ENCODE results near the gene GTF2IRD1. TPM values are rescaled to one million over a fixed set of nuclear protein-coding genes. Genes with fewer than 3 reads are reported as not detected.

GTF2IRD1 gene
- total and polyA plus RNA-seq, 2 of the 4 experiments (the other 2 are of a cell fraction): 4.1 to 21.9 TPM

DNA sequence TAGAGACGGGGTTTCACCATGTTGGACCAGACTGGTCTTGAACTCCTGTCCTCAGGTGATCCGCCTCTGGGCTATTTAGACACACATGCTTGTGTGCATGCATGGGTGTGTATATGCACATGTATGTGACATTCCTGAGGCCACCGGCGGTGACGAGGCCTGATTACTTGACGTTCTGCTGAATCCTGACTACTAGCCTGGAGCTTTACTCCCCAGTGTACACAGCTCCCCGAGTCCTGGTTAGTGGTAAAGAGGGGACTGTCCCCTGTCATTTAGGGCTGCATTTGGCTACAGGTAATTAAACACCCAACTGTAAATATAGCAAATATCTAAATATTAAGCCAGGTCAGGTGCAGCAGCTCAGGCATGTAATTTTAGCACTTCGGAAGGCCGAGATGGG is 14.2 kb downstream of the GTF2IRD1 start:
- TF ChIP-seq POLR2A (IDR thresholded peaks at IDR 0.05; ENCODE audit: low read depth, low read length) (no peak), BHLHE40 (IDR thresholded peaks at IDR 0.05; ENCODE audit: low read depth, low read length) (no peak), RFX5 (IDR thresholded peaks at IDR 0.05; ENCODE audit: low read depth, low read length) (no peak), MAZ (IDR thresholded peaks at IDR 0.05; ENCODE audit: borderline replicate concordance, low read depth, low read length) (no peak), RAD21 (IDR thresholded peaks at IDR 0.05; ENCODE audit: low read length) (no peak), SMC3 (IDR thresholded peaks at IDR 0.05; ENCODE audit: low read depth, low read length) (no peak), MXI1 (IDR thresholded peaks at IDR 0.05; ENCODE audit: borderline replicate concordance, low read depth, low read length) (no peak), RCOR1 (IDR thresholded peaks at IDR 0.05; ENCODE audit: insufficient replicate concordance, low read length) (no peak)
- TF ChIP-seq, protein P1, sequence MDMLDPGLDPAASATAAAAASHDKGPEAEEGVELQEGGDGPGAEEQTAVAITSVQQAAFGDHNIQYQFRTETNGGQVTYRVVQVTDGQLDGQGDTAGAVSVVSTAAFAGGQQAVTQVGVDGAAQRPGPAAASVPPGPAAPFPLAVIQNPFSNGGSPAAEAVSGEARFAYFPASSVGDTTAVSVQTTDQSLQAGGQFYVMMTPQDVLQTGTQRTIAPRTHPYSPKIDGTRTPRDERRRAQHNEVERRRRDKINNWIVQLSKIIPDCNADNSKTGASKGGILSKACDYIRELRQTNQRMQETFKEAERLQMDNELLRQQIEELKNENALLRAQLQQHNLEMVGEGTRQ (IDR thresholded peaks at IDR 0.05; ENCODE audit: low read depth, low read length): no peak
- TF ChIP-seq, protein P2, sequence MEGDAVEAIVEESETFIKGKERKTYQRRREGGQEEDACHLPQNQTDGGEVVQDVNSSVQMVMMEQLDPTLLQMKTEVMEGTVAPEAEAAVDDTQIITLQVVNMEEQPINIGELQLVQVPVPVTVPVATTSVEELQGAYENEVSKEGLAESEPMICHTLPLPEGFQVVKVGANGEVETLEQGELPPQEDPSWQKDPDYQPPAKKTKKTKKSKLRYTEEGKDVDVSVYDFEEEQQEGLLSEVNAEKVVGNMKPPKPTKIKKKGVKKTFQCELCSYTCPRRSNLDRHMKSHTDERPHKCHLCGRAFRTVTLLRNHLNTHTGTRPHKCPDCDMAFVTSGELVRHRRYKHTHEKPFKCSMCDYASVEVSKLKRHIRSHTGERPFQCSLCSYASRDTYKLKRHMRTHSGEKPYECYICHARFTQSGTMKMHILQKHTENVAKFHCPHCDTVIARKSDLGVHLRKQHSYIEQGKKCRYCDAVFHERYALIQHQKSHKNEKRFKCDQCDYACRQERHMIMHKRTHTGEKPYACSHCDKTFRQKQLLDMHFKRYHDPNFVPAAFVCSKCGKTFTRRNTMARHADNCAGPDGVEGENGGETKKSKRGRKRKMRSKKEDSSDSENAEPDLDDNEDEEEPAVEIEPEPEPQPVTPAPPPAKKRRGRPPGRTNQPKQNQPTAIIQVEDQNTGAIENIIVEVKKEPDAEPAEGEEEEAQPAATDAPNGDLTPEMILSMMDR (conservative IDR thresholded peaks at IDR 0.05; ENCODE audit: low read depth, low read length): no peak
- TF ChIP-seq, protein P3, sequence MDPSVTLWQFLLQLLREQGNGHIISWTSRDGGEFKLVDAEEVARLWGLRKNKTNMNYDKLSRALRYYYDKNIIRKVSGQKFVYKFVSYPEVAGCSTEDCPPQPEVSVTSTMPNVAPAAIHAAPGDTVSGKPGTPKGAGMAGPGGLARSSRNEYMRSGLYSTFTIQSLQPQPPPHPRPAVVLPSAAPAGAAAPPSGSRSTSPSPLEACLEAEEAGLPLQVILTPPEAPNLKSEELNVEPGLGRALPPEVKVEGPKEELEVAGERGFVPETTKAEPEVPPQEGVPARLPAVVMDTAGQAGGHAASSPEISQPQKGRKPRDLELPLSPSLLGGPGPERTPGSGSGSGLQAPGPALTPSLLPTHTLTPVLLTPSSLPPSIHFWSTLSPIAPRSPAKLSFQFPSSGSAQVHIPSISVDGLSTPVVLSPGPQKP (IDR thresholded peaks at IDR 0.05; ENCODE audit: borderline replicate concordance, low read depth, low read length): no peak
- no peaks in the 10 kb centered on the region for H3K9me3 ChIP-seq (ENCODE audit: control insufficient read depth, insufficient read depth, low read length)
- H4K8ac ChIP-seq (ENCODE audit: low read depth in 2 of 2, low read length in 2 of 2): no peak overlapping the region
- H3K23ac ChIP-seq (ENCODE audit: low read depth, low read length): no peak overlapping the region
- H3K4me3 ChIP-seq (ENCODE audit: insufficient read depth, low read depth, low read length): no peak overlapping the region
- no TSS peak for BruUV-seq (replicated peaks)
- ChIA-PET POLR2A (ENCODE audit: unreplicated experiment) (no interaction called here), CTCF (interaction anchor here (0.5 kb wide), 1 partner anchor 98 kb away, joined by 3 read pairs; no protein-coding TSS in a partner anchor)
- H3K4me2 ChIP-seq (ENCODE audit: low read depth, low read length): no peak overlapping the region
- no peak overlapping the region for H2BK5ac ChIP-seq (ENCODE audit: low read depth, low read length, poor library complexity, severe bottlenecking)
- no peak overlapping the region for H3K4ac ChIP-seq (ENCODE audit: low read depth, low read length)
- ATAC-seq (ENCODE audit: low read depth) (no peak), DNase-seq (no peak)
- WGBS, 2 experiments (ENCODE audit: extremely low coverage in 2 of 2, insufficient read length in 1 of 2): 100% methylated on average over 1 of the region's 9 CpGs; no CpG with 5 or more reads in 1 of the 2 experiments
- H3K9ac ChIP-seq (ENCODE audit: low read depth, low read length): no peak overlapping the region
- H3K56ac ChIP-seq (ENCODE audit: extremely low read depth, insufficient read depth, low read length): no peak overlapping the region
- no peak overlapping the region for H2BK15ac ChIP-seq (ENCODE audit: low read depth, low read length)
- intact Hi-C loops (cut with micrococcal nuclease) (no loop called here), in situ Hi-C loops (cut with MboI; ENCODE audit: low sequenced_read_pairs) (no loop called here), dilution Hi-C loops (cut with HindIII; ENCODE audit: low sequenced_read_pairs, unreplicated experiment) (no loop called here)
- no peak overlapping the region for H3K27ac ChIP-seq (ENCODE audit: insufficient read depth, low read length)
- no peak overlapping the region for H3K18ac ChIP-seq (ENCODE audit: low read depth, low read length)
- no peak overlapping the region for H3K14ac ChIP-seq (replicated peaks; ENCODE audit: low read depth, low read length)
- H3K4me1 ChIP-seq (ENCODE audit: control insufficient read depth, insufficient read depth, low read length): no peaks in the 10 kb centered on the region
- H2AK9ac ChIP-seq (replicated peaks; ENCODE audit: low read depth, low read length, poor library complexity): no peak overlapping the region
- H3K9me1 ChIP-seq (ENCODE audit: insufficient read depth, low read length): peaks cover 3% of the 10 kb centered on the region; the same call in 1 of the 2 replicates
- no peak overlapping the region for H4K5ac ChIP-seq (ENCODE audit: low read depth, low read length)
- no peak overlapping the region for H4K91ac ChIP-seq (ENCODE audit: insufficient read depth, low read depth, low read length)
- peaks cover 10 to 63% of the 10 kb centered on the region in 2 experiments for H3K79me1 ChIP-seq (ENCODE audit: low read depth in 1 of 2, low read length in 2 of 2)
- no peak overlapping the region for H2AFZ ChIP-seq (replicated peaks; ENCODE audit: low read length, poor library complexity)
- H3K27me3 ChIP-seq (ENCODE audit: control insufficient read depth, insufficient read depth, low read length): no peaks in the 10 kb centered on the region
- peaks cover 69% of the 10 kb centered on the region for H4K20me1 ChIP-seq (ENCODE audit: insufficient read depth, low read length)
- H3K36me3 ChIP-seq (ENCODE audit: control insufficient read depth, insufficient read depth, low read length): peaks cover 8% of the 10 kb centered on the region; the same call in 1 of the 2 replicates
- H2BK20ac ChIP-seq (ENCODE audit: low read depth, low read length): no peak overlapping the region
- no peak overlapping the region for H2AK5ac ChIP-seq (ENCODE audit: low read depth, low read length)
- no peak overlapping the region for H2BK120ac ChIP-seq (ENCODE audit: low read depth, low read length)

All from IMR-90 (cell line).